GM23338 (cell line): ENCODE measurements around the gene ACSS3. TPM values are rescaled to one million over a fixed set of nuclear protein-coding genes. Genes with fewer than 3 reads are reported as not detected.

Source experiments
- ATAC-seq: fragments of 200-7000 bp; cut with Tn5 transposase; 3 replicates; pipeline ENCODE4 v1.9.1; 2020
- DNase-seq: peaks from one replicate; pipeline ENCODE4 v3.0.0-alpha.2; 2015; ENCODE audit warnings: low spot score
- H2AFZ ChIP-seq: fragments of 200-600 bp; sonication (generic); 2 replicates; pipeline ENCODE4 v1.8.0; 2016; ENCODE audit warnings: antibody characterized with exemption, mild to moderate bottlenecking, moderate library complexity
- H3F3A ChIP-seq: fragments of 200-600 bp; sonication (generic); replicated peaks from 2 replicates; pipeline ENCODE4 v1.8.0; 2017; ENCODE audit warnings: antibody characterized with exemption, mixed run types, low read depth
- H3K27ac ChIP-seq: fragments of 200-600 bp; sonication (generic); 2 replicates; pipeline ENCODE4 v1.6.1; 2016; ENCODE audit warnings: low read depth
- H3K27me3 ChIP-seq: fragments of 200-600 bp; sonication (generic); 2 replicates; pipeline ENCODE4 v1.8.0; 2016; ENCODE audit warnings: mild to moderate bottlenecking, mixed run types, moderate library complexity; ENCODE audit not compliant: insufficient read depth
- H3K36me3 ChIP-seq: fragments of 200-600 bp; sonication (generic); 2 replicates; pipeline ENCODE4 v1.8.0; 2016; ENCODE audit warnings: mild to moderate bottlenecking; ENCODE audit not compliant: insufficient read depth
- H3K4me1 ChIP-seq: fragments of 200-600 bp; sonication (generic); 2 replicates; pipeline ENCODE4 v1.8.0; 2016; ENCODE audit warnings: mild to moderate bottlenecking, moderate library complexity; ENCODE audit not compliant: insufficient read depth
- H3K4me2 ChIP-seq: fragments of 200-600 bp; sonication (generic); 2 replicates; pipeline ENCODE4 v1.7.1; 2017; ENCODE audit warnings: mixed run types
- H3K4me3 ChIP-seq: fragments of 200-600 bp; sonication (generic); 2 replicates; pipeline ENCODE4 v1.6.1; 2016; ENCODE audit warnings: mixed run types
- H3K79me2 ChIP-seq: fragments of 200-600 bp; sonication (generic); replicated peaks from 2 replicates; pipeline ENCODE4 v1.8.0; 2017; ENCODE audit warnings: mild to moderate bottlenecking; ENCODE audit not compliant: insufficient read depth
- H3K9me2 ChIP-seq: fragments of 200-600 bp; sonication (generic); 2 replicates; pipeline ENCODE4 v1.8.0; 2017; ENCODE audit not compliant: insufficient read depth
- H4K20me1 ChIP-seq: fragments of 200-600 bp; sonication (generic); replicated peaks from 2 replicates; pipeline ENCODE4 v1.8.0; 2017; ENCODE audit warnings: mild to moderate bottlenecking; ENCODE audit not compliant: insufficient read depth
- H3K27ac Mint-ChIP-seq: 2 replicates; pipeline ENCODE4 v1.8.0; 2020; ENCODE audit warnings: inconsistent platforms, mild to moderate bottlenecking, moderate library complexity, mixed read lengths
- H3K27me3 Mint-ChIP-seq: 3 replicates; pipeline ENCODE4 v1.8.0; 2022; ENCODE audit warnings: low read depth, mild to moderate bottlenecking, moderate library complexity, mixed read lengths, inconsistent platforms; ENCODE audit not compliant: insufficient read depth, poor library complexity
- H3K36me3 Mint-ChIP-seq: 3 replicates; pipeline ENCODE4 v1.8.0; 2021; ENCODE audit warnings: low read depth, mild to moderate bottlenecking, inconsistent platforms, moderate library complexity, mixed read lengths
- H3K4me1 Mint-ChIP-seq: 3 replicates; pipeline ENCODE4 v1.8.0; 2020; ENCODE audit warnings: mild to moderate bottlenecking, inconsistent platforms, mixed read lengths
- H3K4me3 Mint-ChIP-seq: 3 replicates; pipeline ENCODE4 v1.8.0; 2021; ENCODE audit warnings: moderate library complexity, mild to moderate bottlenecking, inconsistent platforms, mixed read lengths
- H3K9me3 Mint-ChIP-seq: 3 replicates; pipeline ENCODE4 v1.8.0; 2020; ENCODE audit warnings: moderate library complexity, mild to moderate bottlenecking, inconsistent platforms, mixed read lengths
- EZH2 ChIP-seq: fragments of 200-600 bp; sonication (generic); IDR thresholded peaks from one replicate; pipeline ENCODE4 v1.8.0; 2017; ENCODE audit warnings: antibody characterized with exemption, mild to moderate bottlenecking, low read depth; ENCODE audit not compliant: unreplicated experiment
- EZH2phosphoT487 ChIP-seq: fragments of 200-600 bp; sonication (generic); IDR thresholded peaks from one replicate; pipeline ENCODE4 v1.8.1; 2018; ENCODE audit warnings: antibody characterized with exemption; ENCODE audit not compliant: unreplicated experiment
- NANOG ChIP-seq: IDR thresholded peaks from 2 replicates; pipeline ENCODE4 v1.6.1; 2016; ENCODE audit warnings: antibody characterized with exemption, borderline replicate concordance
- POLR2AphosphoS5 ChIP-seq: IDR thresholded peaks from 2 replicates; pipeline ENCODE4 v1.6.1; 2016; ENCODE audit warnings: antibody characterized with exemption, low read depth
- STAT1 ChIP-seq: IDR thresholded peaks from one replicate; pipeline ENCODE4 v1.6.1; 2016; ENCODE audit warnings: antibody characterized with exemption; ENCODE audit not compliant: unreplicated experiment
- ZNF114 ChIP-seq: fragments of 250-450 bp; sonication (Bioruptor Pico); IDR thresholded peaks from 2 replicates; pipeline ENCODE4 v1.5.0; 2020; ENCODE audit warnings: mild to moderate bottlenecking, moderate library complexity
- polyA plus RNA-seq: library from polyadenylated mRNA; unstranded; fragments of >200 nt; fragmentation: Nextera tagmentation; extraction: Ambion mirVana; gene quantifications from 2 replicates; pipeline ENCODE4 v1.2.1, GENCODE V29; 2016
- total RNA-seq: library from RNA; depleted of rRNA; stranded (reverse); fragments of >200 nt; shearing (Covaris generic); gene quantifications from 2 replicates; pipeline ENCODE4 v1.2.3, GENCODE V29; 2014
- TF ChIP-seq, protein P1 (sequence below), 2 experiments: fragments of 200-600 bp in 1 of 2; sonication (generic) in 1 of 2; conservative IDR thresholded peaks; 2 replicates each; pipeline versions ENCODE4 v1.5.1 to v1.6.1; 2016 to 2017; ENCODE audit warnings: antibody characterized with exemption in 2 of 2, low read depth in 2 of 2, mild to moderate bottlenecking in 2 of 2, moderate library complexity in 1 of 2
- TF ChIP-seq, protein P2 (sequence below): fragments of 250-450 bp; sonication (Bioruptor Pico); IDR thresholded peaks from 2 replicates; pipeline ENCODE4 v1.5.0; 2020; ENCODE audit warnings: mild to moderate bottlenecking, moderate library complexity
- TF ChIP-seq, protein P3 (sequence below): IDR thresholded peaks from 2 replicates; pipeline ENCODE4 v1.6.1; 2016; ENCODE audit warnings: antibody characterized with exemption
- TF ChIP-seq, protein P4 (sequence below): IDR thresholded peaks from one replicate; pipeline ENCODE4 v1.6.1; 2018; ENCODE audit warnings: antibody characterized with exemption; ENCODE audit not compliant: unreplicated experiment

The ACSS3 gene
- total and polyA plus RNA-seq, 2 experiments from 2014 or later = 7.4 to 28.9 TPM

DNA sequence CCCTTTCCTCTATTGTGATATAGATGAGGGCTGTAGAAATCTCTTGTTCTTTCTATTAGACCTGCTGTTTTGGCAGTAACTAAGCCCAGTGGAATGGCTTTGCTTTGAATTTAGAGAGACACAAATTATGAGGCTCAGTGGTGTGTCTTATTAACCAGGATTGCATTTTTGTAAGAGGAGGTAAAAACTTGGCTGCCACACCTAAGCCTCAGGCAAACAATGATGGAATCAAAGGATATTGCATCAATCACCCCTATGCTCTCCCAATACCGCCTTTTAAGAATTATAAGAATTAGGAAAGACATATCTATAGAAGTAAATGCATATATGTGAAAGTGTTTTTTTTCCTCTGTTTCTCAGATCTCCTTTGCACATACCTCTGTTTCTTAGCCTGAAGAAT is 63.3 kb downstream of the ACSS3 start:
- H3K27ac ChIP-seq = peak overlapping the region; percentile 52; the same call in 1 of the 2 replicates
- H3F3A ChIP-seq = no peaks in the 10 kb centered on the region
- Mint-ChIP-seq H3K27me3 (no peaks in the 10 kb centered on the region), H3K4me3 (no peak overlapping the region), H3K36me3 (0 out of 3 replicates have a peak, but pooled peaks cover 5% of the 10 kb centered on the region), H3K9me3 (no peaks in the 10 kb centered on the region), H3K4me1 (no peaks in the 10 kb centered on the region), H3K27ac (peak overlapping the region; percentile 24; the same call in 1 of the 2 replicates)
- H3K79me2 ChIP-seq = no peaks in the 10 kb centered on the region
- H2AFZ ChIP-seq = no peak overlapping the region
- no peak for TF ChIP-seq STAT1
- no peak for TF ChIP-seq POLR2AphosphoS5
- no peak for ATAC-seq
- H3K27me3 ChIP-seq = no peaks in the 10 kb centered on the region
- no peaks in the 10 kb centered on the region for H4K20me1 ChIP-seq
- H3K4me3 ChIP-seq = no peak overlapping the region
- H3K4me2 ChIP-seq = no peak overlapping the region
- no peak for DNase-seq
- H3K4me1 ChIP-seq = no peaks in the 10 kb centered on the region
- no peaks in the 10 kb centered on the region for H3K9me2 ChIP-seq
- H3K36me3 ChIP-seq = no peaks in the 10 kb centered on the region

DNA sequence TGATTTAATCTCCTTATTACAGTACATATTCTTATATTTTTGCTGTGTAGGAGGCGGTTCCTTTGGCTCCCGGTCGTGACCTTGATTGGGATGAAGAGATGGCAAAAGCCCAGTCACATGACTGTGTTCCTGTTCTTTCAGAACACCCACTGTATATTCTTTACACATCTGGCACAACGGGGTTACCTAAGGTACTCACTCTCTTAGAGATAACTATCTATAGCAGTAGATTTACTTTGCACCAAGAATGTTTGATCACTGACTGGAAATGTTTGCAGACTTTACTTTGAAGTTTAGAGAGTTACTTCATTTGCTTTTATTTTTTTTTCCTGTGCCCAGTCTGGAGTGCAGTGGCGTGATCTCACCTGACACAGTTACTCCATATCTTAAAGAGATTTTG is 65.2 kb downstream of the ACSS3 start:
- Histone ChIP-seq H3K36me3 (no peaks in the 10 kb centered on the region), H3K4me2 (no peak overlapping the region), H2AFZ (no peak overlapping the region), H3K9me2 (no peaks in the 10 kb centered on the region), H3K27me3 (no peaks in the 10 kb centered on the region), H3K79me2 (no peaks in the 10 kb centered on the region), H3K4me3 (no peak overlapping the region), H4K20me1 (no peaks in the 10 kb centered on the region), H3F3A (no peaks in the 10 kb centered on the region), H3K27ac (no peak overlapping the region), H3K4me1 (no peaks in the 10 kb centered on the region)
- H3K27ac Mint-ChIP-seq = no peak overlapping the region
- H3K4me3 Mint-ChIP-seq = no peak overlapping the region
- DNase-seq = no peak
- ATAC-seq = no peak
- H3K4me1 Mint-ChIP-seq = no peaks in the 10 kb centered on the region
- H3K27me3 Mint-ChIP-seq = no peaks in the 10 kb centered on the region
- H3K36me3 Mint-ChIP-seq = 0 out of 3 replicates have a peak, but pooled peaks cover 5% of the 10 kb centered on the region
- H3K9me3 Mint-ChIP-seq = no peaks in the 10 kb centered on the region
- TF ChIP-seq, protein P1, sequence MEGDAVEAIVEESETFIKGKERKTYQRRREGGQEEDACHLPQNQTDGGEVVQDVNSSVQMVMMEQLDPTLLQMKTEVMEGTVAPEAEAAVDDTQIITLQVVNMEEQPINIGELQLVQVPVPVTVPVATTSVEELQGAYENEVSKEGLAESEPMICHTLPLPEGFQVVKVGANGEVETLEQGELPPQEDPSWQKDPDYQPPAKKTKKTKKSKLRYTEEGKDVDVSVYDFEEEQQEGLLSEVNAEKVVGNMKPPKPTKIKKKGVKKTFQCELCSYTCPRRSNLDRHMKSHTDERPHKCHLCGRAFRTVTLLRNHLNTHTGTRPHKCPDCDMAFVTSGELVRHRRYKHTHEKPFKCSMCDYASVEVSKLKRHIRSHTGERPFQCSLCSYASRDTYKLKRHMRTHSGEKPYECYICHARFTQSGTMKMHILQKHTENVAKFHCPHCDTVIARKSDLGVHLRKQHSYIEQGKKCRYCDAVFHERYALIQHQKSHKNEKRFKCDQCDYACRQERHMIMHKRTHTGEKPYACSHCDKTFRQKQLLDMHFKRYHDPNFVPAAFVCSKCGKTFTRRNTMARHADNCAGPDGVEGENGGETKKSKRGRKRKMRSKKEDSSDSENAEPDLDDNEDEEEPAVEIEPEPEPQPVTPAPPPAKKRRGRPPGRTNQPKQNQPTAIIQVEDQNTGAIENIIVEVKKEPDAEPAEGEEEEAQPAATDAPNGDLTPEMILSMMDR (conservative IDR thresholded peaks at IDR 0.05; ENCODE audit: low read depth in 2 of 2) = no peak
- no peak for TF ChIP-seq EZH2phosphoT487
- TF ChIP-seq, protein P2, sequence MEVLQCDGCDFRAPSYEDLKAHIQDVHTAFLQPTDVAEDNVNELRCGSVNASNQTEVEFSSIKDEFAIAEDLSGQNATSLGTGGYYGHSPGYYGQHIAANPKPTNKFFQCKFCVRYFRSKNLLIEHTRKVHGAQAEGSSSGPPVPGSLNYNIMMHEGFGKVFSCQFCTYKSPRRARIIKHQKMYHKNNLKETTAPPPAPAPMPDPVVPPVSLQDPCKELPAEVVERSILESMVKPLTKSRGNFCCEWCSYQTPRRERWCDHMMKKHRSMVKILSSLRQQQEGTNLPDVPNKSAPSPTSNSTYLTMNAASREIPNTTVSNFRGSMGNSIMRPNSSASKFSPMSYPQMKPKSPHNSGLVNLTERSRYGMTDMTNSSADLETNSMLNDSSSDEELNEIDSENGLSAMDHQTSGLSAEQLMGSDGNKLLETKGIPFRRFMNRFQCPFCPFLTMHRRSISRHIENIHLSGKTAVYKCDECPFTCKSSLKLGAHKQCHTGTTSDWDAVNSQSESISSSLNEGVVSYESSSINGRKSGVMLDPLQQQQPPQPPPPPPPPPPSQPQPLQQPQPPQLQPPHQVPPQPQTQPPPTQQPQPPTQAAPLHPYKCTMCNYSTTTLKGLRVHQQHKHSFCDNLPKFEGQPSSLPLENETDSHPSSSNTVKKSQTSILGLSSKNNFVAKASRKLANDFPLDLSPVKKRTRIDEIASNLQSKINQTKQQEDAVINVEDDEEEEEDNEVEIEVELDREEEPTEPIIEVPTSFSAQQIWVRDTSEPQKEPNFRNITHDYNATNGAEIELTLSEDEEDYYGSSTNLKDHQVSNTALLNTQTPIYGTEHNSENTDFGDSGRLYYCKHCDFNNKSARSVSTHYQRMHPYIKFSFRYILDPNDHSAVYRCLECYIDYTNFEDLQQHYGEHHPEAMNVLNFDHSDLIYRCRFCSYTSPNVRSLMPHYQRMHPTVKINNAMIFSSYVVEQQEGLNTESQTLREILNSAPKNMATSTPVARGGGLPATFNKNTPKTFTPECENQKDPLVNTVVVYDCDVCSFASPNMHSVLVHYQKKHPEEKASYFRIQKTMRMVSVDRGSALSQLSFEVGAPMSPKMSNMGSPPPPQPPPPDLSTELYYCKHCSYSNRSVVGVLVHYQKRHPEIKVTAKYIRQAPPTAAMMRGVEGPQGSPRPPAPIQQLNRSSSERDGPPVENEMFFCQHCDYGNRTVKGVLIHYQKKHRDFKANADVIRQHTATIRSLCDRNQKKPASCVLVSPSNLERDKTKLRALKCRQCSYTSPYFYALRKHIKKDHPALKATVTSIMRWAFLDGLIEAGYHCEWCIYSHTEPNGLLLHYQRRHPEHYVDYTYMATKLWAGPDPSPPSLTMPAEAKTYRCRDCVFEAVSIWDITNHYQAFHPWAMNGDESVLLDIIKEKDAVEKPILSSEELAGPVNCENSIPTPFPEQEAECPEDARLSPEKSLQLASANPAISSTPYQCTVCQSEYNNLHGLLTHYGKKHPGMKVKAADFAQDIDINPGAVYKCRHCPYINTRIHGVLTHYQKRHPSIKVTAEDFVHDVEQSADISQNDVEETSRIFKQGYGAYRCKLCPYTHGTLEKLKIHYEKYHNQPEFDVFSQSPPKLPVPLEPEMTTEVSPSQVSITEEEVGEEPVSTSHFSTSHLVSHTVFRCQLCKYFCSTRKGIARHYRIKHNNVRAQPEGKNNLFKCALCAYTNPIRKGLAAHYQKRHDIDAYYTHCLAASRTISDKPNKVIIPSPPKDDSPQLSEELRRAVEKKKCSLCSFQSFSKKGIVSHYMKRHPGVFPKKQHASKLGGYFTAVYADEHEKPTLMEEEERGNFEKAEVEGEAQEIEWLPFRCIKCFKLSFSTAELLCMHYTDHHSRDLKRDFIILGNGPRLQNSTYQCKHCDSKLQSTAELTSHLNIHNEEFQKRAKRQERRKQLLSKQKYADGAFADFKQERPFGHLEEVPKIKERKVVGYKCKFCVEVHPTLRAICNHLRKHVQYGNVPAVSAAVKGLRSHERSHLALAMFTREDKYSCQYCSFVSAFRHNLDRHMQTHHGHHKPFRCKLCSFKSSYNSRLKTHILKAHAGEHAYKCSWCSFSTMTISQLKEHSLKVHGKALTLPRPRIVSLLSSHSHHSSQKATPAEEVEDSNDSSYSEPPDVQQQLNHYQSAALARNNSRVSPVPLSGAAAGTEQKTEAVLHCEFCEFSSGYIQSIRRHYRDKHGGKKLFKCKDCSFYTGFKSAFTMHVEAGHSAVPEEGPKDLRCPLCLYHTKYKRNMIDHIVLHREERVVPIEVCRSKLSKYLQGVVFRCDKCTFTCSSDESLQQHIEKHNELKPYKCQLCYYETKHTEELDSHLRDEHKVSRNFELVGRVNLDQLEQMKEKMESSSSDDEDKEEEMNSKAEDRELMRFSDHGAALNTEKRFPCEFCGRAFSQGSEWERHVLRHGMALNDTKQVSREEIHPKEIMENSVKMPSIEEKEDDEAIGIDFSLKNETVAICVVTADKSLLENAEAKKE (CRISPR knock-in tag) = no peak
- TF ChIP-seq, protein P3, sequence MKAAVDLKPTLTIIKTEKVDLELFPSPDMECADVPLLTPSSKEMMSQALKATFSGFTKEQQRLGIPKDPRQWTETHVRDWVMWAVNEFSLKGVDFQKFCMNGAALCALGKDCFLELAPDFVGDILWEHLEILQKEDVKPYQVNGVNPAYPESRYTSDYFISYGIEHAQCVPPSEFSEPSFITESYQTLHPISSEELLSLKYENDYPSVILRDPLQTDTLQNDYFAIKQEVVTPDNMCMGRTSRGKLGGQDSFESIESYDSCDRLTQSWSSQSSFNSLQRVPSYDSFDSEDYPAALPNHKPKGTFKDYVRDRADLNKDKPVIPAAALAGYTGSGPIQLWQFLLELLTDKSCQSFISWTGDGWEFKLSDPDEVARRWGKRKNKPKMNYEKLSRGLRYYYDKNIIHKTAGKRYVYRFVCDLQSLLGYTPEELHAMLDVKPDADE = no peak
- TF ChIP-seq ZNF114 (CRISPR knock-in tag) = no peak
- TF ChIP-seq, protein P4, sequence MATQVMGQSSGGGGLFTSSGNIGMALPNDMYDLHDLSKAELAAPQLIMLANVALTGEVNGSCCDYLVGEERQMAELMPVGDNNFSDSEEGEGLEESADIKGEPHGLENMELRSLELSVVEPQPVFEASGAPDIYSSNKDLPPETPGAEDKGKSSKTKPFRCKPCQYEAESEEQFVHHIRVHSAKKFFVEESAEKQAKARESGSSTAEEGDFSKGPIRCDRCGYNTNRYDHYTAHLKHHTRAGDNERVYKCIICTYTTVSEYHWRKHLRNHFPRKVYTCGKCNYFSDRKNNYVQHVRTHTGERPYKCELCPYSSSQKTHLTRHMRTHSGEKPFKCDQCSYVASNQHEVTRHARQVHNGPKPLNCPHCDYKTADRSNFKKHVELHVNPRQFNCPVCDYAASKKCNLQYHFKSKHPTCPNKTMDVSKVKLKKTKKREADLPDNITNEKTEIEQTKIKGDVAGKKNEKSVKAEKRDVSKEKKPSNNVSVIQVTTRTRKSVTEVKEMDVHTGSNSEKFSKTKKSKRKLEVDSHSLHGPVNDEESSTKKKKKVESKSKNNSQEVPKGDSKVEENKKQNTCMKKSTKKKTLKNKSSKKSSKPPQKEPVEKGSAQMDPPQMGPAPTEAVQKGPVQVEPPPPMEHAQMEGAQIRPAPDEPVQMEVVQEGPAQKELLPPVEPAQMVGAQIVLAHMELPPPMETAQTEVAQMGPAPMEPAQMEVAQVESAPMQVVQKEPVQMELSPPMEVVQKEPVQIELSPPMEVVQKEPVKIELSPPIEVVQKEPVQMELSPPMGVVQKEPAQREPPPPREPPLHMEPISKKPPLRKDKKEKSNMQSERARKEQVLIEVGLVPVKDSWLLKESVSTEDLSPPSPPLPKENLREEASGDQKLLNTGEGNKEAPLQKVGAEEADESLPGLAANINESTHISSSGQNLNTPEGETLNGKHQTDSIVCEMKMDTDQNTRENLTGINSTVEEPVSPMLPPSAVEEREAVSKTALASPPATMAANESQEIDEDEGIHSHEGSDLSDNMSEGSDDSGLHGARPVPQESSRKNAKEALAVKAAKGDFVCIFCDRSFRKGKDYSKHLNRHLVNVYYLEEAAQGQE = no peak
- no peak for TF ChIP-seq EZH2
- TF ChIP-seq NANOG = no peak
